ENCODE results near the gene TMEM254.
"Not testable (repeated sequence)": the region's sequence is repeated elsewhere in the genome, so short reads cannot be mapped to it uniquely, and the experiment has no call there.

The TMEM254 gene

DNA sequence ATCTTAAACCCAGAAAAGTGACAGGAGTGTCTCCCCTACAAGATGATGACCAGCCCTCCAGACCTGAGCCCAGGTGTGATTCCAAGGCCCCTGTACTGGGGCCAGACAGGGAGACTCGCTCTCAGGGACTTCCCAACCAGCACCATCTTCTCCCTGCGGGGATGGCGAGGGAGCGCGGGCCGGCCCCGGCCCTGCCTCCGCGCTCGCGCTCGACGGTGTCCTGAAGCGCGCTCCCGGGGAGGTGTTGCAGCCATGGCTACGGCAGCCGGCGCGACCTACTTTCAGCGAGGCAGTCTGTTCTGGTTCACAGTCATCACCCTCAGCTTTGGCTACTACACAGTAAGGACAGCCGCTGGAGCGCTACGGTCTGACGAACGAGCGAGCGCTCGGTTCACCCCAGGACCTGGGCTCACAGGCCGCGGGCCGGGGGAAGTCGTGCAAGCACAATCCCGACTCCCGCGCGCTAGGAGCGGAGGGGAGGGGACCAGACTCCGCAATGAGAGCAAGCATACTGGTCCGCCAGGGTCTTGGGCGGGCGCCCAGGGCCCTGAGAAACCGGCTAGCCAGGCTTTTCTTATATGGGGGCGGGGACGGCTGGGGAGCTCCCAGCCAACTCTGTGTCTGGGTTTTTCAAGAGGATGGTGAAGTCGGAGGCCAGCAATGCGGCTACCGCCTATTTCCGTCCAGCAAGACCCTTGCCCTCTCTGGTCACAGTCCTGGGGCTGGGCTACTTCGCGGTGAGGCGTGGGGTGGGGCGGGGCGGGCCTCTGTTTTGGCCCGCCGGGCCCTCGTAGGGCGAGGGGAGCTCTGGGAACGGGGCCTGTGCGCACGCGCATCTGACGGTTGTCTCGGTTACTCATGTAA, at the start of gene TMEM254:
Gene TMEM254 (plus strand): TSS at position 218 of the 864 bp plus-strand sequence. CDS start 35 bp downstream, at position 253.
- peak; percentile 61 for DNase-seq (ENCODE audit: low spot score)

- not testable (repeated sequence) for DNase-seq (ENCODE audit: low spot score)
These were observed 49.3 kb upstream of the TMEM254 start for GRCh38 chr10:80029205-80029604.

DNA sequence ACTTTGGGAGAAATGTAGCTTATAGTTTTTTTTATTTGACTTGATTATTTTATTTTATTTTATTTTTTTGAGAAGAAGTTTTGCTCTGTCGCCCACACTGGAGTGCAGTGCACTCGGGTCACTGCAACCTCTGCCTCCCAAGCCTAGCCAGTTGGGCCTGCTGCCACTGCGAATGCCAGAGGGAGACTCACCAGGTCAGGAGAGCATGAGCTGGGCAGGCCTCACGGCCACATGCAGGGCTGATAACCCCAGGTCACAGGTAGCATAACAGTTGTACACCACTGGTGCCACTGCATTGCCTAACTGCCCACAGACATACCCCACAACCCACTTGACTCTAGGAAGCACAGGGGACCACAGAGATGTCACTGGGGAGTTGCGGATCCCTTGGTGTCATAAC, 48.6 kb upstream of the TMEM254 start:
- DNase-seq (ENCODE audit: low spot score): not testable (repeated sequence)

GRCh38 chr10:80032503-80032902, 46.0 kb upstream of the TMEM254 start:
- no peak for DNase-seq (ENCODE audit: low spot score)

DNA sequence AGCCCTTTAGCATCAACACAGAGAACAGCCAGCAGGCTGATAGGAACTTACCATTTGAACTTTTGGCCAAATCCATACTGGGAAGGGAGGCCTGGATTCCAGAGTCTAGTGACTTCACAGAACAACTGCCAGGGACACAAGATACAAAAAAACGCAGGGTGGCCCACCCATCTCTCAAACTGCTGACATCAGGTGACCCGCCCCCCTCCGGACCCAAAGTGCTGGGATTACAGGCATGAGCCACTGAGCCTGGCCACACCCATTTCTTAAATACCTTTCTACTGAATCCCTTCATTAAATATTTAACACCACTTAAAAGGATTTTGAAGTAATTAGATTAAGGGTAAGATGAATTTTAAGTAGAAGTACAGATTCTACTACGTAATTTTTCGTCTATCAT, 43.7 kb upstream of the TMEM254 start:
- DNase-seq (ENCODE audit: low spot score): not testable (repeated sequence)

DNA sequence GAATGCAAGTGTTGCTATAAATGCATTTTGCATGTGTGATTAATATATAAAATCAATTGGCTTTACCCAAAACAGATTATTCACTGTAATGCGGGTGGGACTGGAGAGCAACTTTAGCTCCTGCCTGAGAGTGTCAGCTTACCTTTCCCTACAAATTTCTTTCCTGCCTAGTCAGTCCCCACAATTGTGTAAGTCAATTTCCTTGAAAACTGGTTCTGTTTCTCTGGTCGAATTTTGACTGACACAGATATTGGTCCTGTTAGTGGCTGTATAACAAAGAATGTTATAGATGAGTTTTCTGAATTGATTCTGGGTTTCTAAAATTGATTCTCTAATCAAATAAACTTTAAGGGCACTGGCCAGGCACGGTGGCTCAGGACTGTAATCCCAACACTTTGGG, 43.0 kb upstream of the TMEM254 start:
- not testable (repeated sequence) for DNase-seq (ENCODE audit: low spot score)

- not testable (repeated sequence) for DNase-seq (ENCODE audit: low spot score)
These were observed 41.5 kb upstream of the TMEM254 start for GRCh38 chr10:80036921-80037500.

DNA sequence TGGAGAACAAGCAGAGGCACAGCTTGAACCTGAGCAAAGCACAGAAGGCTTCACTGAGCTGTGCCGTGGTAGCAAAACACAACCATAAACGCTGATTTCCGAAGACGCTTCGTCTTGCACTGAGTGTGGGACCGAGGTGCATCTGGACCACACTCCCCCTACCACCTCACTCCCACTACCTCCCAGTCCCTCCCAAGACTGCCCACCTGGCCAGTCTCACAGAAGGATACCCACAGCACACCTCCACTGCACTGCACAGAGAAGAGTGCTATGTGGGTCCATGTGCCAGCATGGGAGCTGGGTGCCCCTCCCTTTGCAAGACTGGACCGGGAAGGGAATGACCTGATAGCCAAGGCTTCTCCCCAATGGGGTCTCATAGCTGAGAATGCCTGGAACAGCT, 40.2 kb upstream of the TMEM254 start:
- not testable (repeated sequence) for DNase-seq (ENCODE audit: low spot score)

DNA sequence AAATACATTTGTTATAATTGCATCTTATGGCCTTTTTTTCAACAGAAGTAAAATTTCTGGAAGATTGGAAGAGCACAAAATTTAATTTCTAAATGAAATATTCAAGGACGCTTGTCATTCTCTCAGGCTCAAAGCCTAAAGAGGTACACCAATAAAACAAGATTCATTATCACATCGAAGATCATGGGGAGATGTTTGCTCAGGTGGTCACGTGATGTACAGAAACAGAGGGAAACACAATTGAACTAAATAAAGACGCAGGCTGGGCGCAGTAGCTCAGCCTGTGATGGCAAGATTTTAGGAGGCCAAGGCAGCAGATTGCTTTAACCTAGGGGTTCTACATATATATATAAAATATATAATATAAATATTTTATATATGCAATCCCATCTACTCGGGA, 37.3 kb upstream of the TMEM254 start:
- DNase-seq (ENCODE audit: low spot score): no peak

DNA sequence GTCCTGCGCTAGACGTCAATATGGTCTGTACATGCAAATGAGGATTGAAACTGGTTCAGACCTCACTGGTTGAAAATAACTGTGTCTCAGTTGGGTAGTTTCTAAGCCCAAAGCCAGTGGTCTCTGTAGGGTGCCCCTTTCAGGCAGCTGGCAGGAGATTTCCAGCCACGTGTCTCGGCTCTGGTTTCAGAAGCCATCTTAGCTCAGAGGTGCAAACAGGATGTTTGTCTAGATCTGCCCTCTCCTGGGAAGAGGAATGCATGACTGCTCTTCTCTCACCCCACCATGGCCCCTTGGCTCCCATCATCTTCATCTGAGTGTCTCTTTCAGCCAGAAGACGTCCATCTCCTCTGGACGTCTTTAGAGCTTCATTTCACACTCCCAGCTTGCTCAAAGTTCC, 33.5 kb upstream of the TMEM254 start:
- not testable (repeated sequence) for DNase-seq (ENCODE audit: low spot score)

GRCh38 chr10:80046629-80047441, 31.6 kb upstream of the TMEM254 start:
- peak; percentile 68 for DNase-seq (ENCODE audit: low spot score)

DNA sequence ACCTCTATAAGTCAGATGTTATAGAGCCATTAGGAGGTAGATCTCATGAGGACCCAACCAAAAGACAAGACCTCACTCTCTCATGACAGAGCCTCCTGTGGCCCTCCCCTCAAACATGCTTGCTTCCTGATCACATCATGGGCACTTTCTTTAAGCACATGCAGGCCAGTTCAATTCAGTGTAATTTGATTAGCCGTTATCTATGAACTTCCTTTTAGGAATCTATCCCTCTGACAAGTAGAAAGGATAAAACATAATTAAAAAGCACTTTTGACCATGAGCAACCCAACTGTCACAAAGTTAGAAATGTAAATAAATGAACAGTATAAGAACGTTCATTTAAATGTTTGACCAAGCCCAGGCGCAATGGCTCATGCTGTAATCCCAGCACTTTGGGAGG, 27.7 kb upstream of the TMEM254 start:
- DNase-seq (ENCODE audit: low spot score): no peak

DNA sequence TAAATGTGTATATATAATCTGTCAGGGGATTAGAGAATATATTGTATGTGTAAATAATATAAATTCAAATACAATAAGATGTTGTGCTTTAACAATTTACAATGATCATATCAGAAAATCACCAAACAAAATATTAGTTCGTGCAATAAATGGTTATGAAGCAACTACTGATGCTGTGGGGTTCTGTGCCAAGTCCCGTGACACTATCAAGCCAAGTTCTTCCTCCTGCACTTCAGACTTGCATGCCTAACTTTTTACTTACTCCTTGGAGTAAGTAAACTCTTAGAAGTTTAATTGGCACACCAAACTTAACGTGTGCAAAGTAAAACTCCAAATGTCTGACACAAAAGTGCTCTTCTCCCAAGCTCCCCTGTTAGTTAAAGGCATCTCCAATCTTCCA, 26.5 kb upstream of the TMEM254 start:
- DNase-seq (ENCODE audit: low spot score): no peak

- DNase-seq (ENCODE audit: low spot score): no peak
These were observed 22.7 kb upstream of the TMEM254 start for GRCh38 chr10:80055760-80056159.

- no peak for DNase-seq (ENCODE audit: low spot score)
These were observed 21.3 kb upstream of the TMEM254 start for GRCh38 chr10:80057171-80057570.

GRCh38 chr10:80064120-80064886, 14.2 kb upstream of the TMEM254 start:
- DNase-seq (ENCODE audit: low spot score): no peak

- DNase-seq (ENCODE audit: low spot score): no peak
These were observed 11.7 kb upstream of the TMEM254 start for GRCh38 chr10:80066809-80067208.

DNA sequence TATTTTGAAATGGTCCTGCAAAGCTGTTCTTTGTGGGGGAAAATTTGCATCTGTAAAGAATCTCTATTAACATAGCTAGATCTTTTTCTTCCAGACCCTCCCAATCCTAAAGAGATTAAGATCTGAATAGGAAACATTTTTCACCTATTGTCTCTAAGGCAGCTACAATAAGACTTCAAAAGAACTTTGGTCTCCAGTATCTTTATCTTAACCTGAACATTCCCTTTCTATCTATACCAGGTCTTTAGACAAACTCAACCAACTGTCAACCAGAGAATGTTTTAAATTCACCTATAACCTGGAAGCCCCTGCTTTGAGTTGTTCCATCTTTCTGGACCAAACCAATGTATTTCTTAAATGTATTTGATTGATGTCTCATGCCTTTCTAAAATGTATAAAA, 10.6 kb upstream of the TMEM254 start:
- not testable (repeated sequence) for DNase-seq (ENCODE audit: low spot score)

GRCh38 chr10:80068270-80068669, 10.2 kb upstream of the TMEM254 start:
- no peak for DNase-seq (ENCODE audit: low spot score)

DNA sequence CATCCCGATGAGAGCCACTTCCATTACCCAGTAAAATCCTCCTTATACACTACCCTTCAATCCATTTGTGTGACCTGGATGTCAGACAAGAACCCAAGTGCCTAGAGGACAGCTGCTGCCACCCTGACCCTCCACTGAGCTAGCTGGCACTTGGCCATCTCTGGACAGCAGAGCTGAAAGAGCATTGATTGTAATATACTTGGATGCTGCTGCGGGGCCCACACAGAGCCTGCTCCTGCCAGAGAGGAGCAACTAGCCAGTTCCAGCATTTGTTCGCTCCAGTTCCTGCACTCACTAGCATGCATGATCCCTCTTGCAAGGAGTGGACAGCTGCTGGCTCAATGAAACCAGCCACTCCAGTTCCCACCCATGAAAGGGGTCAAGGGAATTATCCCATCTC, 8.4 kb upstream of the TMEM254 start:
- no peak for DNase-seq (ENCODE audit: low spot score)

DNA sequence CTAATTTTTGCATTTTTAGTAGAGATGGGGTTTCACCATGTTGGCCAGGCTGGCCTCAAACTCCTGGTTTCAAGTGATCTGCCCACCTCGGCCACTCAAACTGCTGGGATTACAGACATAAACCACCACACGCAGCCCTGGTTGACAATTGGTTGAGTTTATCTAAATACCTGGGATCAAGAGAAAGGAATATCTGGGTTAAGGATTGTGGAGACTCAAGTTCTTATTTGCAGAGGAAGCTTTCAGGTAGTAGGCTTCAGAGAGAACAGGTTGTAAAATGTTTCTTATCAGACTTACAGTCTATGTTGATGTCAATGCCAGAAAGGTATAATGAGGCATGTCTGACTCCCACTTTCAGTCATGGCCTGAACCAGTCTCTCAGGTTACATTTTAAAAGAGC, 5.9 kb upstream of the TMEM254 start:
- DNase-seq (ENCODE audit: low spot score): no peak

- no peak for DNase-seq (ENCODE audit: low spot score)
These were observed 2.7 kb upstream of the TMEM254 start for GRCh38 chr10:80075781-80076180.

All from hematopoietic multipotent progenitor cell treated with erythropoietin and hydrocortisone succinate and interleukin-3 and kit ligand, for 17 days (in vitro differentiated cells).